Measurements from ENCODE around the gene RNF175.
A peak's percentile ranks its signal among the peaks of the same experiment; 100 is the strongest.

The RNF175 gene

DNA sequence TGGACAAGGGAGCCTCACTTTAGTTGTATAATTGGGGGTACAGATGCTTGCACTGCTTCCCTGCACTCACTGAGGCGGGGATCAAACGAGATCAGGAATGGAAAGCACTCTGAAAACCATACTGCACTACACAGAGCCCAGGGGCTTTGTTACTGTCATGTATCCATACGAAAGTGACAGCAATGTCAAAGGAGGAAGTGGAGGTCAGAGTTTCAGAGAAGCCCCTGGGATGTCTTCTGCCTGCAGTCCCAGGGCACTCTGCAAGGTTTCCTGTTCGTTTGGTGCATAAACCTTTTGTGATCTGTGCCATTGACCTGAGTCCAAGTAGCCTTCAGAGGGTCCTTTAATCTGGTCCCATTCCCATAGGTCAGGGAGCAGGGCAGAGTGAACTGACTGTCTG lies 31.2 kb downstream of the RNF175 start:
- no peak overlapping the region for H3K4me2 ChIP-seq (ENCODE audit: low read depth, low read length, poor library complexity, severe bottlenecking)
- no peaks in the 10 kb centered on the region for H3K9me3 ChIP-seq (ENCODE audit: insufficient read depth, low read length)
- H3K79me2 ChIP-seq (ENCODE audit: insufficient read depth, low read length): no peaks in the 10 kb centered on the region
- H3F3A ChIP-seq (ENCODE audit: insufficient read depth): no peaks in the 10 kb centered on the region
- no peaks in the 10 kb centered on the region for H3K9me2 ChIP-seq (replicated peaks; ENCODE audit: insufficient read depth, low read length)
- no peaks in the 10 kb centered on the region for H3K36me3 ChIP-seq (ENCODE audit: low read length)
- no peak overlapping the region for H3K4me3 ChIP-seq (ENCODE audit: insufficient read depth, low read length, poor library complexity, severe bottlenecking)
- H2AFZ ChIP-seq (ENCODE audit: low read depth, low read length, severe bottlenecking): no peak overlapping the region
- no peaks in the 10 kb centered on the region for H4K20me1 ChIP-seq (ENCODE audit: low read depth, low read length)
- TF ChIP-seq CTCF (IDR thresholded peaks at IDR 0.05; ENCODE audit: insufficient read depth, low read length, poor library complexity, severe bottlenecking): no peak
- TF ChIP-seq EZH2phosphoT487 (conservative IDR thresholded peaks at IDR 0.05; ENCODE audit: low read length): no peak
- H3K27ac ChIP-seq (ENCODE audit: low read depth, low read length): no peak overlapping the region
- H3K27me3 ChIP-seq (ENCODE audit: low read length): no peaks in the 10 kb centered on the region
- no peak overlapping the region for H3K9ac ChIP-seq (ENCODE audit: low read length)

DNA sequence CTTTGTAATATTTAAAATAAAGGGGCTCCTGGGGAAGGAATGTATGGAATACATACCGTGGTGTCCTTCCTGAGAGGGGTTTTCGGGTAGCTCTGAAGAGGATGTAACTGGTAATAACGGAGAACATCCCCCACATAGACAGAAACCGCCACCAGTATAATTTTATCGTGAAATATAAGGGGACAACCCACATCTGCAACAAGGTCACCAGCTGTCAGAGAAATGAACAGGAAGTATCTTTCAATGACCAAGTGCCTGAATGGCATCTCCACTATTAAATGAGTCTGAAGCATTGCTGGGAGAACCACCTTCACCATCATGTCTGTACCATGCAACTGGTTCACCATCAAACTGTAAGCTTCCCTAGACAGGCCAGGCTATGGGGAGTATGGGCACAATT lies 31.7 kb downstream of the RNF175 start:
- Histone ChIP-seq H4K20me1 (ENCODE audit: low read depth, low read length) (no peaks in the 10 kb centered on the region), H3K9me3 (ENCODE audit: insufficient read depth, low read length) (no peaks in the 10 kb centered on the region), H3K27ac (ENCODE audit: low read depth, low read length) (no peak overlapping the region), H3K79me2 (ENCODE audit: insufficient read depth, low read length) (no peaks in the 10 kb centered on the region), H3K27me3 (ENCODE audit: low read length) (no peaks in the 10 kb centered on the region), H3K4me2 (ENCODE audit: low read depth, low read length, poor library complexity, severe bottlenecking) (peak overlapping the region; percentile 4), H2AFZ (ENCODE audit: low read depth, low read length, severe bottlenecking) (no peak overlapping the region), H3K4me3 (ENCODE audit: insufficient read depth, low read length, poor library complexity, severe bottlenecking) (no peak overlapping the region), H3K36me3 (ENCODE audit: low read length) (no peaks in the 10 kb centered on the region), H3K9me2 (replicated peaks; ENCODE audit: insufficient read depth, low read length) (no peaks in the 10 kb centered on the region), H3F3A (ENCODE audit: insufficient read depth) (no peaks in the 10 kb centered on the region), H3K9ac (ENCODE audit: low read length) (no peak overlapping the region)
- no peak for TF ChIP-seq CTCF (IDR thresholded peaks at IDR 0.05; ENCODE audit: insufficient read depth, low read length, poor library complexity, severe bottlenecking)
- TF ChIP-seq EZH2phosphoT487 (conservative IDR thresholded peaks at IDR 0.05; ENCODE audit: low read length): no peak

GRCh38 chr4:153725831-153726154 lies 34.0 kb downstream of the RNF175 start:
- TF ChIP-seq EZH2phosphoT487 (conservative IDR thresholded peaks at IDR 0.05; ENCODE audit: low read length) (no peak), CTCF (IDR thresholded peaks at IDR 0.05; ENCODE audit: insufficient read depth, low read length, poor library complexity, severe bottlenecking) (no peak)
- no peaks in the 10 kb centered on the region for H3K36me3 ChIP-seq (ENCODE audit: low read length)
- no peaks in the 10 kb centered on the region for H3F3A ChIP-seq (ENCODE audit: insufficient read depth)
- H3K9me2 ChIP-seq (replicated peaks; ENCODE audit: insufficient read depth, low read length): no peaks in the 10 kb centered on the region
- no peaks in the 10 kb centered on the region for H3K79me2 ChIP-seq (ENCODE audit: insufficient read depth, low read length)
- H4K20me1 ChIP-seq (ENCODE audit: low read depth, low read length): no peaks in the 10 kb centered on the region
- no peak overlapping the region for H2AFZ ChIP-seq (ENCODE audit: low read depth, low read length, severe bottlenecking)
- no peak overlapping the region for H3K27ac ChIP-seq (ENCODE audit: low read depth, low read length)
- no peaks in the 10 kb centered on the region for H3K27me3 ChIP-seq (ENCODE audit: low read length)
- no peak overlapping the region for H3K4me3 ChIP-seq (ENCODE audit: insufficient read depth, low read length, poor library complexity, severe bottlenecking)
- H3K4me2 ChIP-seq (ENCODE audit: low read depth, low read length, poor library complexity, severe bottlenecking): no peak overlapping the region
- H3K9ac ChIP-seq (ENCODE audit: low read length): no peak overlapping the region
- H3K9me3 ChIP-seq (ENCODE audit: insufficient read depth, low read length): no peaks in the 10 kb centered on the region

Measured in SU-DHL-6 (cell line).